ENCODE data around the gene STAC3. TPM values are rescaled to one million over a fixed set of nuclear protein-coding genes. Genes with fewer than 3 reads are reported as not detected.

Gene STAC3
- total and polyA plus RNA-seq, 2 experiments from 2014 or later, result 0.48 to 3.0 TPM

GRCh38 chr12:57200497-57200896, 50.5 kb downstream of the STAC3 start (continued):
- TF ChIP-seq ZNF462 (CRISPR knock-in tag; IDR thresholded peaks at IDR 0.05) (no peak), ZNF114 (CRISPR knock-in tag; IDR thresholded peaks at IDR 0.05) (no peak)

GRCh38 chr12:57199191-57199590, 51.8 kb downstream of the STAC3 start:
- H3K4me1 Mint-ChIP-seq, result no peaks in the 10 kb centered on the region
- Histone ChIP-seq H3K9me2 (ENCODE audit: insufficient read depth) (no peaks in the 10 kb centered on the region), H3K4me2 (no peak overlapping the region), H2AFZ (no peak overlapping the region), H3K4me3 (no peak overlapping the region), H3K27me3 (ENCODE audit: insufficient read depth) (no peaks in the 10 kb centered on the region), H3K27ac (ENCODE audit: low read depth) (no peak overlapping the region), H4K20me1 (replicated peaks; ENCODE audit: insufficient read depth) (no peaks in the 10 kb centered on the region; the same call in 1 of the 2 replicates), H3F3A (replicated peaks; ENCODE audit: low read depth) (no peaks in the 10 kb centered on the region), H3K79me2 (replicated peaks; ENCODE audit: insufficient read depth) (no peaks in the 10 kb centered on the region), H3K4me1 (ENCODE audit: insufficient read depth) (no peaks in the 10 kb centered on the region), H3K36me3 (ENCODE audit: insufficient read depth) (peaks cover 25% of the 10 kb centered on the region)
- H3K27ac Mint-ChIP-seq, result no peak overlapping the region
- no peak overlapping the region for H3K4me3 Mint-ChIP-seq
- H3K9me3 Mint-ChIP-seq, result no peaks in the 10 kb centered on the region
- DNase-seq (ENCODE audit: low spot score) (no peak), ATAC-seq (no peak)
- H3K27me3 Mint-ChIP-seq (ENCODE audit: insufficient read depth, low read depth, poor library complexity), result peaks cover 8% of the 10 kb centered on the region
- peaks cover 92% of the 10 kb centered on the region for H3K36me3 Mint-ChIP-seq (ENCODE audit: low read depth)
- TF ChIP-seq REST (IDR thresholded peaks at IDR 0.05; ENCODE audit: unreplicated experiment) (no peak), ZNF462 (CRISPR knock-in tag; IDR thresholded peaks at IDR 0.05) (no peak), POLR2AphosphoS5 (IDR thresholded peaks at IDR 0.05; ENCODE audit: low read depth) (no peak)

Measured in GM23338 (cell line).